Heart left ventricle (tissue), 16 donors: ENCODE measurements around the gene CNTLN. TPM values are rescaled to one million over a fixed set of nuclear protein-coding genes. Genes with fewer than 3 reads are reported as not detected.

Experiments
- ATAC-seq, 4 donors: fragments of 200-7000 bp; cut with Tn5 transposase; one replicate each; pipeline ENCODE4 v1.9.1; 2020 to 2022; ENCODE audit warnings: moderate library complexity in 4 of 4, mild to moderate bottlenecking in 3 of 4, moderate number of reproducible peaks in 1 of 4
- DNase-seq, 5 donors: peaks; one replicate each; pipeline ENCODE4 v3.0.0-alpha.2; 2020
- H3K27ac ChIP-seq, 12 donors: fragments of 200-600 bp; sonication (generic) in 4 of 12; one replicate each; pipeline versions ENCODE4 v1.5.0 to v1.8.0; 2016 to 2022; ENCODE audit warnings: mild to moderate bottlenecking in 2 of 12
- H3K27me3 ChIP-seq, 9 donors: fragments of 200-600 bp; sonication (generic) in 2 of 9; one replicate each; pipeline versions ENCODE4 v1.5.1 to v1.8.0; 2016 to 2022; ENCODE audit warnings: mild to moderate bottlenecking in 3 of 9
- H3K36me3 ChIP-seq, 9 donors: fragments of 200-600 bp; sonication (generic) in 2 of 9; one replicate each; pipeline versions ENCODE4 v1.5.0 to v1.8.0; 2018 to 2022; ENCODE audit warnings: mild to moderate bottlenecking in 2 of 9
- H3K4me1 ChIP-seq, 12 donors: fragments of 200-600 bp; sonication (generic) in 4 of 12; one replicate each; pipeline versions ENCODE4 v1.5.0 to v1.8.0; 2016 to 2022; ENCODE audit warnings: mild to moderate bottlenecking in 3 of 12
- H3K4me3 ChIP-seq, 12 donors: fragments of 200-600 bp; sonication (generic) in 4 of 12; one replicate each; pipeline versions ENCODE4 v1.5.0 to v1.8.0; 2017 to 2022; ENCODE audit warnings: mild to moderate bottlenecking in 9 of 12, moderate library complexity in 4 of 12
- H3K9me3 ChIP-seq, 12 donors: fragments of 200-600 bp; sonication (generic) in 4 of 12; one replicate each; pipeline versions ENCODE4 v1.5.0 to v1.8.0; 2016 to 2022; ENCODE audit warnings: mild to moderate bottlenecking in 1 of 12
- CTCF ChIP-seq, 12 donors: fragments of 200-600 bp; sonication (generic) in 4 of 12; IDR thresholded peaks; one replicate each; pipeline versions ENCODE4 v1.5.0 to v1.8.0; 2018 to 2022; ENCODE audit warnings: antibody characterized with exemption in 12 of 12, mild to moderate bottlenecking in 5 of 12
- POLR2A ChIP-seq, 2 donors: fragments of 450-650 bp; IDR thresholded peaks; one replicate each; pipeline ENCODE4 v1.6.1; 2017; ENCODE audit warnings: antibody characterized with exemption in 2 of 2, mild to moderate bottlenecking in 2 of 2, moderate library complexity in 2 of 2
- WGBS, 4 donors: extraction: QIAGEN DNeasy Blood & Tissue Kit in 2 of 4; methylation state at CpG; one replicate each; pipeline versions ENCODE4 v1.1.5 to v1.1.7; 2013 to 2018; 5-methylcytosine and 5-hydroxymethylcytosine counted together
- intact Hi-C, 10 donors: fragments of 100-400 bp; cut with DNase I; formaldehyde crosslinking; loops; one replicate each; pipeline versions ENCODE4 v1.11.1 to v1.14.2; 2022
- polyA plus RNA-seq, 2 donors: library from polyadenylated mRNA; stranded (reverse); fragments of 200-250 nt; gene quantifications; one replicate each; pipeline ENCODE4 v1.2.3, GENCODE V29; 2013
- total RNA-seq, 9 donors: library from RNA; depleted of rRNA in 2 of 9; stranded (reverse); fragments of >200 nt in 2 of 9; fragmentation: NEBNext Ultra II Directional in 3 of 9; extraction: Animal tissue kit (Norgen Biotek cat#: 25700) in 3 of 9; gene quantifications; one replicate each; pipeline versions ENCODE4 v1.1.0 to v1.2.4, GENCODE V29; 2016 to 2023
- donor health status: ischemic (EF 13 %, LVEDD 7.1; RV severe dilation, severe dysfunction).
- donor health status: healthy with polysubstance abuse.
- donor health status: DM: no; HTN: yes; CAD: no.
- donor health status: DM: no; HTN: no; CAD: no.
- donor health status: ischemic (EF 25% LVEDD 6.9; RV normal size, moderate dysfunction).
- donor health status: ischemic (EF 25% LVEDD 5.7; RV mildly dilated, moderate dysfunction).
- donor health status: healthy.
- donor health status: DM: yes; HTN: yes; CAD: no.
- donor health status: ischemic (EF 35%, LVEDD 5.7; RV mildly dilated, moderate dysfunction).
- donor health status: nonischemic (EF 11% LVEDD 7.7; RV severe dilation, severe dysfunction).
- donor health status: DM: yes; HTN: yes; CAD: no.
- donor health status: PGD.
- donor health status: ischemic (EF 29% LVEDD 5.4; RV normal size, mild dysfunction).
- donor health status: nonischemic (EF 23%, LVEDD 6.1; RV moderate dilation, normal function).

CNTLN gene
- total and polyA plus RNA-seq, 11 donors: 1.3 to 6.1 (median 2.7) TPM

GRCh38 chr9:17487467-17487866 is 352.6 kb downstream of the CNTLN start:
- no peak overlapping the region for H3K4me3 ChIP-seq
- 71 to 90% (median 84%) methylated on average over 6 of the region's 6 CpGs for WGBS, 4 donors
- no peak for ATAC-seq

GRCh38 chr9:17488662-17489061 is 353.8 kb downstream of the CNTLN start:
- TF ChIP-seq POLR2A (IDR thresholded peaks at IDR 0.05) (no peak), CTCF (IDR thresholded peaks at IDR 0.05) (no peak)
- H3K36me3 ChIP-seq: peaks cover 0 to 17% (median 6%) of the 10 kb centered on the region in 9 donors
- H3K27ac ChIP-seq: no peak overlapping the region
- no peaks in the 10 kb centered on the region for H3K9me3 ChIP-seq
- H3K27me3 ChIP-seq: no peaks in the 10 kb centered on the region
- intact Hi-C loops: no loop called here
- H3K4me1 ChIP-seq: no peaks in the 10 kb centered on the region
- 92 to 98% (median 96%) methylated on average over 2 of the region's 2 CpGs for WGBS, 4 donors
- DNase-seq (no peak), ATAC-seq (no peak)
- no peak overlapping the region for H3K4me3 ChIP-seq

More at GRCh38 chr9:17487467-17487866, 352.6 kb downstream of the CNTLN start:
- no peak for DNase-seq
- intact Hi-C loops: no loop called here
- Histone ChIP-seq H3K27ac (no peak overlapping the region), H3K36me3 (peaks cover 0 to 17% (median 6%) of the 10 kb centered on the region in 9 donors), H3K27me3 (no peaks in the 10 kb centered on the region), H3K9me3 (no peaks in the 10 kb centered on the region), H3K4me1 (no peaks in the 10 kb centered on the region)
- TF ChIP-seq POLR2A (IDR thresholded peaks at IDR 0.05) (no peak), CTCF (IDR thresholded peaks at IDR 0.05) (no peak)

- Histone ChIP-seq H3K4me1 (no peaks in the 10 kb centered on the region), H3K27ac (no peak overlapping the region), H3K9me3 (no peaks in the 10 kb centered on the region), H3K36me3 (peaks cover 0 to 15% (median 6%) of the 10 kb centered on the region in 9 donors), H3K27me3 (no peaks in the 10 kb centered on the region), H3K4me3 (no peak overlapping the region)
- intact Hi-C loops: no loop called here
- ATAC-seq (no peak), DNase-seq (no peak)
- WGBS, 4 donors: 84 to 86% (median 85%) methylated on average over 1 of the region's 1 CpG
- TF ChIP-seq POLR2A (IDR thresholded peaks at IDR 0.05): no peak
- no peak for TF ChIP-seq CTCF (IDR thresholded peaks at IDR 0.05)
Observed at GRCh38 chr9:17490110-17490509, 355.3 kb downstream of the CNTLN start.

GRCh38 chr9:17491780-17492179 is 356.9 kb downstream of the CNTLN start:
- intact Hi-C loops: no loop called here
- no peak for DNase-seq
- WGBS, 4 donors: 99 to 100% (median 100%) methylated on average over 1 of the region's 1 CpG
- no peaks in the 10 kb centered on the region for H3K4me1 ChIP-seq
- H3K9me3 ChIP-seq: no peaks in the 10 kb centered on the region
- peaks cover 0 to 11% (median 5%) of the 10 kb centered on the region in 9 donors for H3K36me3 ChIP-seq
- TF ChIP-seq POLR2A (IDR thresholded peaks at IDR 0.05) (no peak), CTCF (IDR thresholded peaks at IDR 0.05) (no peak)
- H3K27ac ChIP-seq: no peak overlapping the region
- H3K27me3 ChIP-seq: no peaks in the 10 kb centered on the region
- no peak overlapping the region for H3K4me3 ChIP-seq
- no peak for ATAC-seq
